GM19468 (cell line): Measurements from ENCODE around the gene CAMKMT.

Experiments used
- ATAC-seq: cut with Tn5 transposase; IDR thresholded peaks from one replicate; pipeline ENCODE4 v1.9.1; 2021; ENCODE audit warnings: mild to moderate bottlenecking, moderate library complexity, moderate number of reproducible peaks; ENCODE audit not compliant: unreplicated experiment; ENCODE audit errors: extremely low read depth

CAMKMT gene

GRCh38 chr2:44753552-44754285 lies 392.0 kb downstream of the CAMKMT start:
- ATAC-seq, result peak; percentile 79

GRCh38 chr2:44758591-44758990 lies 396.8 kb downstream of the CAMKMT start:
- no peak for ATAC-seq

GRCh38 chr2:44759823-44760222 lies 398.1 kb downstream of the CAMKMT start:
- no peak for ATAC-seq

- ATAC-seq, result no peak
Observed at GRCh38 chr2:44763275-44763782, 401.6 kb downstream of the CAMKMT start.

- no peak for ATAC-seq
Observed at GRCh38 chr2:44766220-44766619, 404.5 kb downstream of the CAMKMT start.

- no peak for ATAC-seq
Observed at GRCh38 chr2:44766777-44767176, 405.0 kb downstream of the CAMKMT start.

GRCh38 chr2:44767691-44768090 lies 405.9 kb downstream of the CAMKMT start:
- ATAC-seq, result no peak

GRCh38 chr2:44768438-44769236 lies 406.9 kb downstream of the CAMKMT start:
- no peak for ATAC-seq

GRCh38 chr2:44769349-44770011 lies 407.7 kb downstream of the CAMKMT start:
- no peak for ATAC-seq

- no peak for ATAC-seq
Observed at GRCh38 chr2:44770221-44771195, 408.8 kb downstream of the CAMKMT start.

- no peak for ATAC-seq
Observed at GRCh38 chr2:44771522-44771921, 409.8 kb downstream of the CAMKMT start.

GRCh38 chr2:44772131-44772530 lies 410.4 kb downstream of the CAMKMT start:
- ATAC-seq, result no peak

- ATAC-seq, result no peak
Observed at GRCh38 chr2:44772669-44773378, 411.1 kb downstream of the CAMKMT start.

- no peak for ATAC-seq
Observed at GRCh38 chr2:44774826-44775492, 413.2 kb downstream of the CAMKMT start.

GRCh38 chr2:44777036-44777435 lies 415.3 kb downstream of the CAMKMT start:
- ATAC-seq, result no peak

GRCh38 chr2:44777537-44777936 lies 415.8 kb downstream of the CAMKMT start:
- ATAC-seq, result no peak

GRCh38 chr2:44778221-44778654 lies 416.5 kb downstream of the CAMKMT start:
- peak; percentile 4 for ATAC-seq

GRCh38 chr2:44778671-44779476 lies 417.1 kb downstream of the CAMKMT start:
- peak; percentile 90 for ATAC-seq
